LNCaP clone FGC (cell line): ENCODE data around the gene GSN.

Experiments
- DNase-seq: peaks from one replicate; pipeline ENCODE4 v3.0.0-alpha.2; 2011; ENCODE audit warnings: low read depth
- H3K4me3 ChIP-seq: 2 replicates; pipeline ENCODE4 v1.5.1; 2011; ENCODE audit warnings: mild to moderate bottlenecking, low read depth, low read length, control low read depth
- TF ChIP-seq, protein P1 (sequence below): IDR thresholded peaks from 2 replicates; pipeline ENCODE4 v1.5.1; 2012; ENCODE audit warnings: mild to moderate bottlenecking; ENCODE audit not compliant: control insufficient read depth, insufficient read depth; ENCODE audit errors: extremely low read depth

The GSN gene

GRCh38 chr9:121301881-121302286, 33.9 kb downstream of the GSN start:
- no peak overlapping the region for H3K4me3 ChIP-seq
- no peak for DNase-seq
- TF ChIP-seq, protein P1, sequence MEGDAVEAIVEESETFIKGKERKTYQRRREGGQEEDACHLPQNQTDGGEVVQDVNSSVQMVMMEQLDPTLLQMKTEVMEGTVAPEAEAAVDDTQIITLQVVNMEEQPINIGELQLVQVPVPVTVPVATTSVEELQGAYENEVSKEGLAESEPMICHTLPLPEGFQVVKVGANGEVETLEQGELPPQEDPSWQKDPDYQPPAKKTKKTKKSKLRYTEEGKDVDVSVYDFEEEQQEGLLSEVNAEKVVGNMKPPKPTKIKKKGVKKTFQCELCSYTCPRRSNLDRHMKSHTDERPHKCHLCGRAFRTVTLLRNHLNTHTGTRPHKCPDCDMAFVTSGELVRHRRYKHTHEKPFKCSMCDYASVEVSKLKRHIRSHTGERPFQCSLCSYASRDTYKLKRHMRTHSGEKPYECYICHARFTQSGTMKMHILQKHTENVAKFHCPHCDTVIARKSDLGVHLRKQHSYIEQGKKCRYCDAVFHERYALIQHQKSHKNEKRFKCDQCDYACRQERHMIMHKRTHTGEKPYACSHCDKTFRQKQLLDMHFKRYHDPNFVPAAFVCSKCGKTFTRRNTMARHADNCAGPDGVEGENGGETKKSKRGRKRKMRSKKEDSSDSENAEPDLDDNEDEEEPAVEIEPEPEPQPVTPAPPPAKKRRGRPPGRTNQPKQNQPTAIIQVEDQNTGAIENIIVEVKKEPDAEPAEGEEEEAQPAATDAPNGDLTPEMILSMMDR: no peak

DNA sequence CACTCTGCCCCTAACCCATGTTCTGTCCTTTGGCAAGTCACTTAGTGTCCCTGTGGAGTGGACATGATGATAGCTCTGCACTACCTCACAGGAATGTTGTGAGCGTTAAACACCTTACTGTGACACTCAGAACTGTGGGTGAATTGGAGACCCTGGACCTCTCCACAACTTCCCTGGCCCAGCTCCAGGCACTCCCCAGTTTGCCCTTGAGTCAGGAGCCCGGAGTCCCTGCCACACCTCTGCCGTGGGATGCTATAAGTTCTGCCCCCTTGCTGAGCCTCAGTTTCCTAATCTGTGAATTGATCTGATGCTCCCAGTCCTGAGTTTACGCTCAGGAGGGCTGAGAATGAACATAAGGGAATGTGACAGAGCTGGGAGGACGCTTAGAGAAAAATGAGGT, 34.4 kb downstream of the GSN start:
- DNase-seq: no peak
- H3K4me3 ChIP-seq: no peak overlapping the region
- TF ChIP-seq, protein P1: no peak

GRCh38 chr9:121302786-121303185, 34.8 kb downstream of the GSN start:
- TF ChIP-seq, protein P1: no peak
- no peak for DNase-seq
- no peak overlapping the region for H3K4me3 ChIP-seq

- DNase-seq: no peak
- TF ChIP-seq, protein P1: no peak
- H3K4me3 ChIP-seq: no peak overlapping the region
Observed at GRCh38 chr9:121303456-121304451, 35.8 kb downstream of the GSN start.

- no peak for DNase-seq
- TF ChIP-seq, protein P1: no peak
- no peak overlapping the region for H3K4me3 ChIP-seq
Observed at GRCh38 chr9:121304707-121305106, 36.7 kb downstream of the GSN start.

DNA sequence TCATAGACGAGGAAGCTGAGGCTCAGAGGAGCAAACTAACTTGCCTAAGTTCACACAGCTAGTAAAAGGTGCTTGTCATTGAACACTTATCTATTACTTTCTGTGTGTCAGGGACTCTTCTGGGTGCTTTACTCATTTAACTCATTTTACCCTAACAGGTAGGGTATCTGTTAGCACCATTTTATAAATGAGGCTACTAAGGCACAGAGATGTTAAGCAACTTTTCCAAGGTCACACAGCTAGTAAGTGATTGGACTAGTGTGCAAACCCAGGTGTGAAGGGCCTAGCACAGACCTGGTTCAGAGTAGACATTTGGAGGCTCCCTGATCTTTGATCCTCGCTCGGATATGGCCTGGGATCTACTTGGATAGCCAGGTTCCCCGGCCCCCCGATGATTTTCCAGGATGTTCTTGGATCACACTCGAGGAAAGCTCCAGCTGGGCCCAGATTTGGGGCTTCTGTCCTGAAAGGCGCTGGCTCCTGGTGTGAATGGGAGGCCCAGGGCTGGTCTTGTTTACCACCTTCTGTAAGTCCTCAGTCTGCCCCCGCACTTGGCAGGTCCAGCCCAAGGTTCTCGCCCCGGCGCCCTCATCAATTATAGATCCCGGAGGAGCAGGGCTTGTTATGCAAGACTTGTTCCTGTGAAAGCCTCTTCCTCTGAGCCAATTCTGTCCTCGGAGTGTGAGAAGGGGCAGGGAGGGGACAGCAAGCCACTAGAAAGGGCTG, 37.5 kb downstream of the GSN start:
- TF ChIP-seq, protein P1: no peak
- DNase-seq: no peak
- no peak overlapping the region for H3K4me3 ChIP-seq

- TF ChIP-seq, protein P1: no peak
- no peak for DNase-seq
- no peak overlapping the region for H3K4me3 ChIP-seq
Observed at GRCh38 chr9:121307976-121308375, 40.0 kb downstream of the GSN start.
